Fibroblast of pulmonary artery (primary cell): ENCODE data around the gene MYO5A.

Experiments used
- DNase-seq: peaks from one replicate; pipeline ENCODE4 v3.0.0-alpha.2; 2010; ENCODE audit warnings: low read depth
- H3K4me3 ChIP-seq: replicated peaks from 2 replicates; pipeline ENCODE4 v1.5.1; 2011; ENCODE audit warnings: low read depth, mild to moderate bottlenecking, control low read depth, low read length, moderate library complexity
- TF ChIP-seq, protein P1 (sequence below): IDR thresholded peaks from 2 replicates; pipeline ENCODE4 v1.5.1; 2011; ENCODE audit warnings: mild to moderate bottlenecking, control low read depth, low read length, inconsistent platforms; ENCODE audit errors: missing control alignments

MYO5A gene

GRCh38 chr15:52382647-52383046 lies 146.0 kb downstream of the MYO5A start:
- no peak overlapping the region for H3K4me3 ChIP-seq
- TF ChIP-seq, protein P1, sequence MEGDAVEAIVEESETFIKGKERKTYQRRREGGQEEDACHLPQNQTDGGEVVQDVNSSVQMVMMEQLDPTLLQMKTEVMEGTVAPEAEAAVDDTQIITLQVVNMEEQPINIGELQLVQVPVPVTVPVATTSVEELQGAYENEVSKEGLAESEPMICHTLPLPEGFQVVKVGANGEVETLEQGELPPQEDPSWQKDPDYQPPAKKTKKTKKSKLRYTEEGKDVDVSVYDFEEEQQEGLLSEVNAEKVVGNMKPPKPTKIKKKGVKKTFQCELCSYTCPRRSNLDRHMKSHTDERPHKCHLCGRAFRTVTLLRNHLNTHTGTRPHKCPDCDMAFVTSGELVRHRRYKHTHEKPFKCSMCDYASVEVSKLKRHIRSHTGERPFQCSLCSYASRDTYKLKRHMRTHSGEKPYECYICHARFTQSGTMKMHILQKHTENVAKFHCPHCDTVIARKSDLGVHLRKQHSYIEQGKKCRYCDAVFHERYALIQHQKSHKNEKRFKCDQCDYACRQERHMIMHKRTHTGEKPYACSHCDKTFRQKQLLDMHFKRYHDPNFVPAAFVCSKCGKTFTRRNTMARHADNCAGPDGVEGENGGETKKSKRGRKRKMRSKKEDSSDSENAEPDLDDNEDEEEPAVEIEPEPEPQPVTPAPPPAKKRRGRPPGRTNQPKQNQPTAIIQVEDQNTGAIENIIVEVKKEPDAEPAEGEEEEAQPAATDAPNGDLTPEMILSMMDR = no peak
- DNase-seq = no peak

GRCh38 chr15:52379395-52380106 lies 149.1 kb downstream of the MYO5A start:
- H3K4me3 ChIP-seq = no peak overlapping the region
- TF ChIP-seq, protein P1 = no peak
- no peak for DNase-seq

- H3K4me3 ChIP-seq = no peak overlapping the region
- TF ChIP-seq, protein P1 = no peak
- DNase-seq = no peak
Observed at GRCh38 chr15:52378746-52379394, 149.8 kb downstream of the MYO5A start.

- TF ChIP-seq, protein P1 = no peak
- no peak for DNase-seq
Observed at GRCh38 chr15:52370010-52370409, 158.7 kb downstream of the MYO5A start.

GRCh38 chr15:52369455-52369854 lies 159.2 kb downstream of the MYO5A start:
- no peak for DNase-seq
- H3K4me3 ChIP-seq = no peak overlapping the region
- TF ChIP-seq, protein P1 = no peak

More at GRCh38 chr15:52370010-52370409, 158.7 kb downstream of the MYO5A start:
- no peak overlapping the region for H3K4me3 ChIP-seq

DNA sequence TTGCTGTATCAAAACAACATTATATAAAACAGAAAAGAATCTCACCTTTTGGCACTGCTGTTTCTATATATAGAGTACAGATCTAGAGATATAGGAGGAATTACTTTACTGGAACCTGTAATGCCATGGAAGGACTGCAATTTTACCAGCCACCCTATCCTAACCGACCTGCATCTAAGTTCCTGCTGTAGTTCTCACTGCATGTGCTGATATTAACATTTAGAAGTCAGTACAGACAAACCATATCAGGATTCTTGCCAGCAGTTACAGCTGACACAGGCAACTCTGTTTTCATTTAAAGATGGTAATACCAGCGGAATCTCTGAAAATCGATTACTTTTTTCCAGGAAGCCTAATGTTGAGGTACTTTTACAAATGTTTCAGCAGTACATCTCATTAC lies 159.7 kb downstream of the MYO5A start:
- TF ChIP-seq, protein P1 = no peak
- no peak overlapping the region for H3K4me3 ChIP-seq
- DNase-seq = no peak
